Measurements from ENCODE around the gene FAM193A. TPM values are rescaled to one million over a fixed set of nuclear protein-coding genes. Genes with fewer than 3 reads are reported as not detected.

The FAM193A gene
- total RNA-seq, 1 donor from 2014 or later = 28.8 TPM

- Mint-ChIP-seq H3K4me1 (ENCODE audit: low read depth, unreplicated experiment) (peaks cover 2% of the 10 kb centered on the region), H3K27ac (ENCODE audit: unreplicated experiment) (no peak overlapping the region), H3K4me3 (ENCODE audit: unreplicated experiment) (no peak overlapping the region), H3K27me3 (ENCODE audit: low read depth, unreplicated experiment) (no peaks in the 10 kb centered on the region), H3K9me3 (ENCODE audit: unreplicated experiment) (no peaks in the 10 kb centered on the region), H3K36me3 (ENCODE audit: low read depth, unreplicated experiment) (peaks cover 24% of the 10 kb centered on the region)
- DNase-seq (ENCODE audit: low read depth) = no peak
- Histone ChIP-seq H3K27ac (ENCODE audit: low read depth, low read length) (no peak overlapping the region), H3K36me3 (ENCODE audit: insufficient read depth, low read length) (peaks cover 17% of the 10 kb centered on the region), H3K79me2 (ENCODE audit: insufficient read depth, low read length) (peaks cover 9% of the 10 kb centered on the region), H3K27me3 (ENCODE audit: insufficient read depth, low read length) (no peaks in the 10 kb centered on the region), H2AFZ (ENCODE audit: low read depth, low read length) (no peak overlapping the region), H4K20me1 (ENCODE audit: insufficient read depth, low read length) (peaks cover 25% of the 10 kb centered on the region), H3K4me2 (ENCODE audit: low read length) (no peak overlapping the region), H3K4me3 (ENCODE audit: insufficient read depth, low read depth, low read length) (no peak overlapping the region), H3K9ac (ENCODE audit: low read length) (no peak overlapping the region), H3K4me1 (ENCODE audit: insufficient read depth, low read length) (no peaks in the 10 kb centered on the region), H3K9me3 (ENCODE audit: insufficient read depth, low read depth, low read length) (no peaks in the 10 kb centered on the region)
- FAIRE-seq = no peak
- TF ChIP-seq CTCF (IDR thresholded peaks at IDR 0.05; ENCODE audit: insufficient read depth, low read depth, low read length) (no peak), EZH2 (IDR thresholded peaks at IDR 0.05; ENCODE audit: insufficient read depth, low read length) (no peak)
Observed at GRCh38 chr4:2651998-2652397, 115.6 kb downstream of the FAM193A start.

GRCh38 chr4:2652415-2653160, 116.1 kb downstream of the FAM193A start:
- H2AFZ ChIP-seq (ENCODE audit: low read depth, low read length) = no peak overlapping the region
- DNase-seq (ENCODE audit: low read depth) = no peak
- Mint-ChIP-seq H3K36me3 (ENCODE audit: low read depth, unreplicated experiment) (peaks cover 23% of the 10 kb centered on the region), H3K4me1 (ENCODE audit: low read depth, unreplicated experiment) (peaks cover 2% of the 10 kb centered on the region), H3K27ac (ENCODE audit: unreplicated experiment) (no peak overlapping the region), H3K9me3 (ENCODE audit: unreplicated experiment) (no peaks in the 10 kb centered on the region), H3K4me3 (ENCODE audit: unreplicated experiment) (no peak overlapping the region), H3K27me3 (ENCODE audit: low read depth, unreplicated experiment) (no peaks in the 10 kb centered on the region)
- no peak overlapping the region for H3K4me3 ChIP-seq (ENCODE audit: insufficient read depth, low read depth, low read length)
- H3K27me3 ChIP-seq (ENCODE audit: insufficient read depth, low read length) = no peaks in the 10 kb centered on the region
- H3K4me2 ChIP-seq (ENCODE audit: low read length) = no peak overlapping the region
- no peaks in the 10 kb centered on the region for H3K4me1 ChIP-seq (ENCODE audit: insufficient read depth, low read length)
- peaks cover 18% of the 10 kb centered on the region for H3K36me3 ChIP-seq (ENCODE audit: insufficient read depth, low read length)
- no peaks in the 10 kb centered on the region for H3K9me3 ChIP-seq (ENCODE audit: insufficient read depth, low read depth, low read length)
- TF ChIP-seq CTCF (IDR thresholded peaks at IDR 0.05; ENCODE audit: insufficient read depth, low read depth, low read length) (no peak), EZH2 (IDR thresholded peaks at IDR 0.05; ENCODE audit: insufficient read depth, low read length) (no peak)
- FAIRE-seq = no peak
- peaks cover 9% of the 10 kb centered on the region for H3K79me2 ChIP-seq (ENCODE audit: insufficient read depth, low read length)
- no peak overlapping the region for H3K9ac ChIP-seq (ENCODE audit: low read length)
- peaks cover 25% of the 10 kb centered on the region for H4K20me1 ChIP-seq (ENCODE audit: insufficient read depth, low read length)
- H3K27ac ChIP-seq (ENCODE audit: low read depth, low read length) = no peak overlapping the region

GRCh38 chr4:2660596-2661211, 124.3 kb downstream of the FAM193A start:
- Histone ChIP-seq H3K4me1 (ENCODE audit: insufficient read depth, low read length) (peaks cover 3% of the 10 kb centered on the region), H2AFZ (ENCODE audit: low read depth, low read length) (no peak overlapping the region), H3K4me2 (ENCODE audit: low read length) (no peak overlapping the region), H3K27me3 (ENCODE audit: insufficient read depth, low read length) (no peaks in the 10 kb centered on the region), H3K9me3 (ENCODE audit: insufficient read depth, low read depth, low read length) (no peaks in the 10 kb centered on the region), H3K9ac (ENCODE audit: low read length) (no peak overlapping the region), H3K27ac (ENCODE audit: low read depth, low read length) (no peak overlapping the region), H3K79me2 (ENCODE audit: insufficient read depth, low read length) (peaks cover 7% of the 10 kb centered on the region), H3K36me3 (ENCODE audit: insufficient read depth, low read length) (peaks cover 38% of the 10 kb centered on the region), H4K20me1 (ENCODE audit: insufficient read depth, low read length) (peaks cover 28% of the 10 kb centered on the region), H3K4me3 (ENCODE audit: insufficient read depth, low read depth, low read length) (no peak overlapping the region)
- no peak for DNase-seq (ENCODE audit: low read depth)
- Mint-ChIP-seq H3K36me3 (ENCODE audit: low read depth, unreplicated experiment) (peaks cover 19% of the 10 kb centered on the region), H3K27me3 (ENCODE audit: low read depth, unreplicated experiment) (no peaks in the 10 kb centered on the region), H3K27ac (ENCODE audit: unreplicated experiment) (no peak overlapping the region), H3K4me1 (ENCODE audit: low read depth, unreplicated experiment) (peaks cover 9% of the 10 kb centered on the region), H3K9me3 (ENCODE audit: unreplicated experiment) (no peaks in the 10 kb centered on the region), H3K4me3 (ENCODE audit: unreplicated experiment) (no peak overlapping the region)
- TF ChIP-seq EZH2 (IDR thresholded peaks at IDR 0.05; ENCODE audit: insufficient read depth, low read length) (no peak), CTCF (IDR thresholded peaks at IDR 0.05; ENCODE audit: insufficient read depth, low read depth, low read length) (no peak)
- FAIRE-seq = no peak
